ENCODE measurements around the gene OR2F1. TPM values are rescaled to one million over a fixed set of nuclear protein-coding genes. Genes with fewer than 3 reads are reported as not detected.
A peak's percentile ranks its signal among the peaks of the same experiment; 100 is the strongest.

Gene OR2F1
- polyA plus RNA-seq = 0.13 TPM
- long read RNA-seq, donor 1 = 0 reads
- long read RNA-seq, donor 2 = 0 reads
- long read RNA-seq, donor 3 = 0 reads
- long read RNA-seq, donor 4 = 0 reads
- long read RNA-seq, donor 5 = 0 reads
- long read RNA-seq, donor 6 = 0 reads
- long read RNA-seq, donor 7 = 0 reads
- long read RNA-seq, donor 8 = 0 reads
- long read RNA-seq, donor 9 = 0 reads
- long read RNA-seq, donor 10 = 0 reads
- long read RNA-seq, donor 11 = 0 reads

DNA sequence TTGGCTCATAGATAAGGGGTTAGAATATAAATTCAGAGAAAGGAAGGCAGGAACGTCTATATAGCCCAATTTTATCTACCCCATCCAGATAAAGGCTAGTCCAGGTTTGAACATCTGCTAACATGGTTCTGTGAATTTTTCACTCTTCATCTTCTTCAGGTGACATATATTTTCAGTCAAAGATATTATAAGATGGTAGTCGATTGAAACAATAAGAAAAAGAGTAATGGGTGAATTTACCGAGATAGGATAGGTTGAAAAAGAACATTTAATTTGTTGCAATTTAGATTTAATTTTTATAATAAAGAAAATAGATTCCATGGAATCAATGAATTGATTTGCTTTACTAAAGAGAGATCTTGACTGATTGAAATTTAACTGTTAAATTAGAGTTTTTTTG, at the start of gene OR2F1:
Gene OR2F1, plus strand, starts transcription at position 301 of the 400 bp plus-strand sequence. CDS start 5,127 bp downstream, outside the sequence.
- no peak for DNase-seq
- no peaks in the 10 kb centered on the region for H3K27me3 ChIP-seq (ENCODE audit: control insufficient read depth, insufficient read depth, low read length)
- no peak within 1 kb of the TSS for H3K27ac ChIP-seq (ENCODE audit: low read length)
- peaks cover 5% of the 10 kb centered on the region for H3K4me1 ChIP-seq (ENCODE audit: control insufficient read depth, insufficient read depth, low read length)
- no peak within 1 kb of the TSS for H3K4me3 ChIP-seq (ENCODE audit: low read length)
- H3K9me3 ChIP-seq (ENCODE audit: control insufficient read depth, low read depth, low read length) = no peaks in the 10 kb centered on the region
- H3K36me3 ChIP-seq (ENCODE audit: control insufficient read depth, insufficient read depth, low read length) = no peaks in the 10 kb centered on the region
- 72% methylated on average over 3 of the region's 3 CpGs for WGBS (ENCODE audit: insufficient coverage, low lambda C conversion rate)

DNA sequence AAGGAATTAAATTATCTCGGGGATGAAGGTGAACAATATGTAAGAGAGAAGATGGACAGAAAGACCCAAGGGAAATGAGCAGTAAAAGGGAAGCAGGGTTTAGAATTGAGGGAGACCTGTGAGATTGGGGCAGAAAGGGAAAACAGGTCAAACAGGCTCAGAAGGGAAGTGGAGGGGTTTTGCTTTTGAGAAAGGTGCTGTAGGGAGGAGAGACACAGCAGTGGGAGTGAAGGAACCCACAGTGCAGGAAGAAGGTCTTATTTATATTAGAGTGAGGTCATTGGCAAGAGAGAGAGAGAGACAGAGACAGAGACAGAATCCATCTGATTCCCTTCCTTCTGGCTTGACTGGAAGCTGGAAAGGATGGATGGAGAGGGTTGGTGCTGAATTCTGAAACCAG, 49.1 kb upstream of the OR2F1 start:
- H3K4me3 ChIP-seq (ENCODE audit: low read length) = no peak overlapping the region
- H3K27ac ChIP-seq (ENCODE audit: low read length) = peak overlapping the region; percentile 77
- no peaks in the 10 kb centered on the region for H3K9me3 ChIP-seq (ENCODE audit: control insufficient read depth, low read depth, low read length)
- H3K27me3 ChIP-seq (ENCODE audit: control insufficient read depth, insufficient read depth, low read length) = no peaks in the 10 kb centered on the region
- DNase-seq = no peak
- WGBS (ENCODE audit: insufficient coverage, low lambda C conversion rate) = 88% methylated on average over 1 of the region's 1 CpG
- H3K36me3 ChIP-seq (ENCODE audit: control insufficient read depth, insufficient read depth, low read length) = no peaks in the 10 kb centered on the region
- peaks cover 36% of the 10 kb centered on the region for H3K4me1 ChIP-seq (ENCODE audit: control insufficient read depth, insufficient read depth, low read length)

- no peak overlapping the region for H3K4me3 ChIP-seq (ENCODE audit: low read length)
- WGBS (ENCODE audit: insufficient coverage, low lambda C conversion rate) = no CpG with 5 or more reads among the region's 9 CpGs
- H3K27me3 ChIP-seq (ENCODE audit: control insufficient read depth, insufficient read depth, low read length) = no peaks in the 10 kb centered on the region
- H3K36me3 ChIP-seq (ENCODE audit: control insufficient read depth, insufficient read depth, low read length) = no peaks in the 10 kb centered on the region
- no peak for DNase-seq
- peaks cover 35% of the 10 kb centered on the region for H3K4me1 ChIP-seq (ENCODE audit: control insufficient read depth, insufficient read depth, low read length)
- H3K9me3 ChIP-seq (ENCODE audit: control insufficient read depth, low read depth, low read length) = no peaks in the 10 kb centered on the region
- H3K27ac ChIP-seq (ENCODE audit: low read length) = no peak overlapping the region
Measured at GRCh38 chr7:143906151-143906550, 48.5 kb upstream of the OR2F1 start.

DNA sequence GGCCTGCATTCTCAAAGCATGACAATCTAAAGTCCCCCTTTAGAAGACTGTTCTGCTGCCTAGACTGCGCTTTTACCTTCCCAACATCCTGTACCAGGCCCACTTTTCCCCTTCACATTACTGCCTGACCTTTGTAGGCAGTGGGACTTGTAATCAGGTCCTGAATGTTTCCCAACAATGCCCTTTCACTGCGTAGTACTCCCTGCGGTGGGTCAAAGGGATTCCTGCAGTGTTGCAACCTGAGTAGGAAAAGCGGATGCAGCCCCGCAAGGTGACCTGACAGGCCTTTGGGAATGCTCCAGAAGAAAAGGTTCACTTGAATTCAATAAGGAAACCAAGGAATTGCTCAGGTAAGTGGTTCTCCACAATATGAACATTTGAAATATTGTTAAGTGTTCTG, 47.7 kb upstream of the OR2F1 start:
- Histone ChIP-seq H3K36me3 (ENCODE audit: control insufficient read depth, insufficient read depth, low read length) (no peaks in the 10 kb centered on the region), H3K4me3 (ENCODE audit: low read length) (no peak overlapping the region), H3K27ac (ENCODE audit: low read length) (no peak overlapping the region), H3K9me3 (ENCODE audit: control insufficient read depth, low read depth, low read length) (no peaks in the 10 kb centered on the region), H3K27me3 (ENCODE audit: control insufficient read depth, insufficient read depth, low read length) (no peaks in the 10 kb centered on the region), H3K4me1 (ENCODE audit: control insufficient read depth, insufficient read depth, low read length) (peaks cover 35% of the 10 kb centered on the region)
- DNase-seq = peak; percentile 48 to 62
- 63% methylated on average over 1 of the region's 5 CpGs for WGBS (ENCODE audit: insufficient coverage, low lambda C conversion rate)

- Histone ChIP-seq H3K36me3 (ENCODE audit: control insufficient read depth, insufficient read depth, low read length) (no peaks in the 10 kb centered on the region), H3K27me3 (ENCODE audit: control insufficient read depth, insufficient read depth, low read length) (no peaks in the 10 kb centered on the region), H3K9me3 (ENCODE audit: control insufficient read depth, low read depth, low read length) (no peaks in the 10 kb centered on the region), H3K4me3 (ENCODE audit: low read length) (no peak overlapping the region), H3K27ac (ENCODE audit: low read length) (no peak overlapping the region), H3K4me1 (ENCODE audit: control insufficient read depth, insufficient read depth, low read length) (peaks cover 30% of the 10 kb centered on the region)
- no peak for DNase-seq
- WGBS (ENCODE audit: insufficient coverage, low lambda C conversion rate) = 86% methylated on average over 4 of the region's 5 CpGs
Measured at GRCh38 chr7:143908120-143908519, 46.5 kb upstream of the OR2F1 start.

GRCh38 chr7:143909863-143910262, 44.8 kb upstream of the OR2F1 start:
- WGBS (ENCODE audit: insufficient coverage, low lambda C conversion rate) = 100% methylated on average over 1 of the region's 3 CpGs
- H3K4me1 ChIP-seq (ENCODE audit: control insufficient read depth, insufficient read depth, low read length) = peaks cover 20% of the 10 kb centered on the region
- H3K9me3 ChIP-seq (ENCODE audit: control insufficient read depth, low read depth, low read length) = no peaks in the 10 kb centered on the region
- no peaks in the 10 kb centered on the region for H3K36me3 ChIP-seq (ENCODE audit: control insufficient read depth, insufficient read depth, low read length)
- peak overlapping the region; percentile 17 for H3K27ac ChIP-seq (ENCODE audit: low read length)
- H3K27me3 ChIP-seq (ENCODE audit: control insufficient read depth, insufficient read depth, low read length) = no peaks in the 10 kb centered on the region
- H3K4me3 ChIP-seq (ENCODE audit: low read length) = no peak overlapping the region
- peak in 1 of 2 donors; percentile 25 for DNase-seq

- H3K27me3 ChIP-seq (ENCODE audit: control insufficient read depth, insufficient read depth, low read length) = no peaks in the 10 kb centered on the region
- peaks cover 12% of the 10 kb centered on the region for H3K4me1 ChIP-seq (ENCODE audit: control insufficient read depth, insufficient read depth, low read length)
- DNase-seq = no peak
- WGBS (ENCODE audit: insufficient coverage, low lambda C conversion rate) = no CpG with 5 or more reads among the region's 3 CpGs
- H3K27ac ChIP-seq (ENCODE audit: low read length) = peak overlapping the region; percentile 2
- no peaks in the 10 kb centered on the region for H3K9me3 ChIP-seq (ENCODE audit: control insufficient read depth, low read depth, low read length)
- no peaks in the 10 kb centered on the region for H3K36me3 ChIP-seq (ENCODE audit: control insufficient read depth, insufficient read depth, low read length)
- H3K4me3 ChIP-seq (ENCODE audit: low read length) = no peak overlapping the region
Measured at GRCh38 chr7:143910473-143911248, 44.0 kb upstream of the OR2F1 start.

- Histone ChIP-seq H3K9me3 (ENCODE audit: control insufficient read depth, low read depth, low read length) (no peaks in the 10 kb centered on the region), H3K36me3 (ENCODE audit: control insufficient read depth, insufficient read depth, low read length) (no peaks in the 10 kb centered on the region), H3K27ac (ENCODE audit: low read length) (no peak overlapping the region), H3K4me1 (ENCODE audit: control insufficient read depth, insufficient read depth, low read length) (peaks cover 5% of the 10 kb centered on the region), H3K27me3 (ENCODE audit: control insufficient read depth, insufficient read depth, low read length) (no peaks in the 10 kb centered on the region), H3K4me3 (ENCODE audit: low read length) (no peak overlapping the region)
- DNase-seq = peak in 1 of 2 donors; percentile 19
- WGBS (ENCODE audit: insufficient coverage, low lambda C conversion rate) = 17% methylated on average over 1 of the region's 3 CpGs
Measured at GRCh38 chr7:143913945-143914615, 40.6 kb upstream of the OR2F1 start.

DNA sequence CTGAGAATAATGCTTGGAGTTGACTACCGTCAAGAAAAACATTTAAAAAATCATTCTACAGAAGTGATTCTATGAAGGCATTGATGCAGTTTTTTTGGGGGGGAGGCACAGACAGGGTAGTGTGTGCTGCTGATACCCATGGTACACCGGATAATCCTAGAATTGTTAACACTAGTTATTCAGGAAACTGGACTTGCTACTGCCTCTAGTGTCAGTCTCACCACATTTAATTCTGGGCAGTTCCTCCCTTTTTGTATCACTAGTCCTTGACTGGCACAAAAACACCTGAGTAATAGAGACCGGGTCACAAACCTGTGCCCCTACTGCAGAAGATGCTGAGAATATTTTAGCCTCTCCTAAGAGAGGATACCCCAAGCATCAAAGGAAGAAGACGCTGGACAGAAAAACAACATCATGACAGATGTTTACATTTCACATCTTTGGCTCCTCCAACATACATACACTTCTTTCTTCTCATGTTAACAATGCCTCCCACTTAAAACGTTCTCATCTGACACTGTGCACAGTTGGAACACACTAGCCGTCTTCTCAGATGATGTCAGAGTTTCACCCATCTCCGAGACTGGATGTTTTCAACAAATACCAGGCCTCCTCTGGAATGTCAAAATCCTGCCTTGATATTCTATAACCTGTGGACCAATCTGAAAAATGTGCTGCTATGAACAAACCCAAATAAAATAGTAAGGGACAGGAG, 39.5 kb upstream of the OR2F1 start:
- no peak for DNase-seq
- Histone ChIP-seq H3K27ac (ENCODE audit: low read length) (no peak overlapping the region), H3K36me3 (ENCODE audit: control insufficient read depth, insufficient read depth, low read length) (no peaks in the 10 kb centered on the region), H3K27me3 (ENCODE audit: control insufficient read depth, insufficient read depth, low read length) (no peaks in the 10 kb centered on the region), H3K4me3 (ENCODE audit: low read length) (no peak overlapping the region), H3K9me3 (ENCODE audit: control insufficient read depth, low read depth, low read length) (no peaks in the 10 kb centered on the region), H3K4me1 (ENCODE audit: control insufficient read depth, insufficient read depth, low read length) (peaks cover 4% of the 10 kb centered on the region)
- 86% methylated on average over 1 of the region's 7 CpGs for WGBS (ENCODE audit: insufficient coverage, low lambda C conversion rate)

DNA sequence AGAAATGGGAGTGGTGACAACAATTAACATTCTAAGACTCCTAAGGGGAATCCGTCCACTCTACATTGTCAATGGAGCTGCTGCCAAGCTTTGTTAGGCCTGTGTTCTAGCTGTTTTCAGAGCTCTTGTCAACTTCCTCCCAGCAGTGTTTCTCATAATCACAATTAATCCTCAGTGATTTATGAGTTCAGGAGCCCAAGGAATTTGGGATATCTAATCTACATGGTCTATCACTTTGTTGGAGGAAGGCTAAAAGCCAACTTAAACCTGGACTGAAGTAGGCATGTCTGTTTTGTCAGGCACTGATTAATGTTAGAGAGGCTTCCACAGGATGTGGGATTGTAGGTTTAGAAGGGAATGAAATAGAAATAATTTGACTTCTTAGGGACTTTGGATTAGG, 29.8 kb upstream of the OR2F1 start:
- Histone ChIP-seq H3K27ac (ENCODE audit: low read length) (no peak overlapping the region), H3K27me3 (ENCODE audit: control insufficient read depth, insufficient read depth, low read length) (no peaks in the 10 kb centered on the region), H3K36me3 (ENCODE audit: control insufficient read depth, insufficient read depth, low read length) (no peaks in the 10 kb centered on the region), H3K4me1 (ENCODE audit: control insufficient read depth, insufficient read depth, low read length) (no peaks in the 10 kb centered on the region), H3K4me3 (ENCODE audit: low read length) (no peak overlapping the region), H3K9me3 (ENCODE audit: control insufficient read depth, low read depth, low read length) (no peaks in the 10 kb centered on the region)
- DNase-seq = no peak
- no CpG with 5 or more reads among the region's 1 CpG for WGBS (ENCODE audit: insufficient coverage, low lambda C conversion rate)
